Caco-2 (cell line): ENCODE data around the gene TTC28. TPM values are rescaled to one million over a fixed set of nuclear protein-coding genes. Genes with fewer than 3 reads are reported as not detected.
"Not testable (repeated sequence)": the region's sequence is repeated elsewhere in the genome, so short reads cannot be mapped to it uniquely, and the experiment has no call there.

ENCODE experiments used
- BruUV-seq: library from RNA; stranded (reverse); fragments of 400-500 nt; replicated peaks from 2 replicates; lab custom pipeline; 2021; lab: Mats Ljungman, UMichigan
- CTCF ChIA-PET: fragments of 300-600 bp; sonication (Branson Sonifier 250); formaldehyde crosslinking; loops from one replicate; lab custom pipeline; 2022; ENCODE audit warnings: antibody characterized with exemption; lab: Charles Lee
- POLR2A ChIA-PET: fragments of 300-600 bp; sonication (Branson Sonifier 250); formaldehyde crosslinking; loops from one replicate; lab custom pipeline; 2022; ENCODE audit warnings: antibody characterized with exemption; lab: Charles Lee
- DNase-seq, 2 experiments: peaks; one replicate each; pipeline versions ENCODE4 v3.0.0 to v3.0.0-alpha.2; 2020 to 2022
- H3K27me3 ChIP-seq: replicated peaks from 2 replicates; pipeline ENCODE4 v1.6.0; 2011; ENCODE audit warnings: low read length; ENCODE audit not compliant: control insufficient read depth, insufficient read depth
- H3K36me3 ChIP-seq: 2 replicates; pipeline ENCODE4 v1.5.1; 2011; ENCODE audit warnings: low read length; ENCODE audit not compliant: control insufficient read depth, insufficient read depth
- H3K4me1 ChIP-seq: fragments of 250-450 bp; sonication (Bioruptor Pico); 2 replicates; pipeline ENCODE4 v1.5.1; 2020; ENCODE audit warnings: mild to moderate bottlenecking
- H3K4me3 ChIP-seq: 2 replicates; pipeline ENCODE4 v1.5.1; 2011; ENCODE audit warnings: low read depth, mild to moderate bottlenecking, control low read depth, low read length
- H3K9me3 ChIP-seq: fragments of 250-450 bp; sonication (Bioruptor Pico); 2 replicates; pipeline ENCODE4 v1.5.1; 2020; ENCODE audit warnings: mild to moderate bottlenecking, moderate library complexity
- H3K27ac Mint-ChIP-seq: one replicate; pipeline ENCODE4 v1.8.0; 2022; ENCODE audit warnings: mixed read lengths; ENCODE audit not compliant: unreplicated experiment
- H3K27me3 Mint-ChIP-seq: one replicate; pipeline ENCODE4 v1.8.0; 2022; ENCODE audit warnings: mixed read lengths; ENCODE audit not compliant: insufficient read depth, unreplicated experiment
- H3K36me3 Mint-ChIP-seq: one replicate; pipeline ENCODE4 v1.8.0; 2022; ENCODE audit warnings: mild to moderate bottlenecking, mixed read lengths; ENCODE audit not compliant: insufficient read depth, unreplicated experiment
- H3K4me1 Mint-ChIP-seq: one replicate; pipeline ENCODE4 v1.8.0; 2022; ENCODE audit warnings: low read depth, mixed read lengths; ENCODE audit not compliant: unreplicated experiment
- H3K4me3 Mint-ChIP-seq: one replicate; pipeline ENCODE4 v1.8.0; 2022; ENCODE audit warnings: mild to moderate bottlenecking, moderate library complexity, mixed read lengths; ENCODE audit not compliant: unreplicated experiment
- H3K9me3 Mint-ChIP-seq: one replicate; pipeline ENCODE4 v1.8.0; 2022; ENCODE audit warnings: mixed read lengths; ENCODE audit not compliant: unreplicated experiment
- intact Hi-C: fragments of 100-400 bp; cut with micrococcal nuclease; formaldehyde crosslinking; loops from one replicate; pipeline ENCODE4 v1.10.0; 2022; ENCODE audit not compliant: unreplicated experiment
- total RNA-seq: library from RNA; stranded (reverse); gene quantifications from 2 replicates; pipeline ENCODE4 v1.2.3, GENCODE V29; 2022
- TF ChIP-seq, protein P1 (sequence below), 2 experiments: fragments of 200-600 bp in 1 of 2; IDR thresholded peaks; 1 replicate in 1 of 2; 2 replicates in 1 of 2; pipeline versions ENCODE4 v1.5.1 to v1.8.0; 2011 to 2022; ENCODE audit warnings: antibody characterized with exemption in 1 of 2, control low read depth in 1 of 2, inconsistent platforms in 1 of 2, low read depth in 1 of 2, low read length in 1 of 2, mild to moderate bottlenecking in 1 of 2, moderate library complexity in 1 of 2; ENCODE audit not compliant: insufficient read depth in 1 of 2, severe bottlenecking in 1 of 2, unreplicated experiment in 1 of 2

Gene TTC28
- total RNA-seq, 1 experiment from 2014 or later: 12.0 TPM

DNA sequence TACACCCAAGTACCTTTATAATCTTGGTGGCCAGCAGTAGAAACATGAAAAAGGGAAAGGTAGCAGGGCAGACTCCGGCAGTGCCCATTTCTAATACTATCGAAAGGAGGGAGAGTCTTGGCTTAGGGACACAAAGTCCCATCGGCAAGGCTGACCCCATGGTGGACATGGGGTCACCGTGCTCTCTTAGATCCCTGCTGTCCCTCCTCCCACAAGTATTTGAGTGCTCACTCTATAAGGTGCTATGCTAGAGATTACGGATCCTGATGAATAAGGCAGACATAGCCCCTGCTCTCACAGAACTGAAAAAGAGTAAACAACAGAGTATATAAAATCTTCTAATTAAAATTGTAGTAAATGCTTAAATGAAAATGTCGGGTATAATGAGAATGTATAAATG is 588.2 kb downstream of the TTC28 start:
- Histone ChIP-seq H3K27me3 (no peaks in the 10 kb centered on the region), H3K9me3 (no peaks in the 10 kb centered on the region), H3K36me3 (no peaks in the 10 kb centered on the region), H3K4me3 (no peak overlapping the region), H3K4me1 (no peaks in the 10 kb centered on the region)
- H3K9me3 Mint-ChIP-seq: no peaks in the 10 kb centered on the region
- ChIA-PET POLR2A (no interaction called here), CTCF (no interaction called here)
- TF ChIP-seq, protein P1, sequence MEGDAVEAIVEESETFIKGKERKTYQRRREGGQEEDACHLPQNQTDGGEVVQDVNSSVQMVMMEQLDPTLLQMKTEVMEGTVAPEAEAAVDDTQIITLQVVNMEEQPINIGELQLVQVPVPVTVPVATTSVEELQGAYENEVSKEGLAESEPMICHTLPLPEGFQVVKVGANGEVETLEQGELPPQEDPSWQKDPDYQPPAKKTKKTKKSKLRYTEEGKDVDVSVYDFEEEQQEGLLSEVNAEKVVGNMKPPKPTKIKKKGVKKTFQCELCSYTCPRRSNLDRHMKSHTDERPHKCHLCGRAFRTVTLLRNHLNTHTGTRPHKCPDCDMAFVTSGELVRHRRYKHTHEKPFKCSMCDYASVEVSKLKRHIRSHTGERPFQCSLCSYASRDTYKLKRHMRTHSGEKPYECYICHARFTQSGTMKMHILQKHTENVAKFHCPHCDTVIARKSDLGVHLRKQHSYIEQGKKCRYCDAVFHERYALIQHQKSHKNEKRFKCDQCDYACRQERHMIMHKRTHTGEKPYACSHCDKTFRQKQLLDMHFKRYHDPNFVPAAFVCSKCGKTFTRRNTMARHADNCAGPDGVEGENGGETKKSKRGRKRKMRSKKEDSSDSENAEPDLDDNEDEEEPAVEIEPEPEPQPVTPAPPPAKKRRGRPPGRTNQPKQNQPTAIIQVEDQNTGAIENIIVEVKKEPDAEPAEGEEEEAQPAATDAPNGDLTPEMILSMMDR (IDR thresholded peaks at IDR 0.05; ENCODE audit: insufficient read depth in 1 of 2, low read depth in 1 of 2, low read length in 1 of 2, severe bottlenecking in 1 of 2, unreplicated experiment in 1 of 2): no peak
- intact Hi-C loops: no loop called here
- H3K27me3 Mint-ChIP-seq: no peaks in the 10 kb centered on the region
- no peak overlapping the region for H3K4me3 Mint-ChIP-seq
- H3K27ac Mint-ChIP-seq: no peak overlapping the region
- H3K4me1 Mint-ChIP-seq: no peaks in the 10 kb centered on the region
- no peak for DNase-seq
- no TSS peak for BruUV-seq
- no peaks in the 10 kb centered on the region for H3K36me3 Mint-ChIP-seq

DNA sequence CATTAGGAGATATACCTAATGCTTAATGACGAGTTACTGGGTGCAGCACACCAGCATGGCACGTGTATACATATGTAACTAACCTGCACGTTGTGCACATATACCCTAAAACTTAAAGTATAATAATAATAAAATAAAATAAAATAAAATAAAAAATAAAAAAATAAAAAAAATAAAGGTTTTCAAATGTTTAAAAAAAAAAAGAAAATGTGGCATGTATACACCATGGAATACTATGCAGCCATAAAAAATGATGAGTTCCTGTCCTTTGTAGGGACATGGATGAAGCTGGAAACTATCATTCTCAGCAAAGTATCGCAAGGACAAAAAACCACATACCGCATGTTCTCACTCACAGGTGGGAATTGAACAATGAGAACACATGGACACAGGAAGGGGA is 590.1 kb downstream of the TTC28 start:
- H3K27me3 Mint-ChIP-seq, H3K4me3 ChIP-seq, H3K36me3 ChIP-seq, H3K27ac Mint-ChIP-seq, DNase-seq, H3K36me3 Mint-ChIP-seq, H3K4me3 Mint-ChIP-seq, H3K27me3 ChIP-seq, CTCF ChIA-PET, H3K9me3 ChIP-seq, H3K9me3 Mint-ChIP-seq, H3K4me1 ChIP-seq, BruUV-seq, intact Hi-C loops, H3K4me1 Mint-ChIP-seq, POLR2A ChIA-PET: not testable (repeated sequence)

DNA sequence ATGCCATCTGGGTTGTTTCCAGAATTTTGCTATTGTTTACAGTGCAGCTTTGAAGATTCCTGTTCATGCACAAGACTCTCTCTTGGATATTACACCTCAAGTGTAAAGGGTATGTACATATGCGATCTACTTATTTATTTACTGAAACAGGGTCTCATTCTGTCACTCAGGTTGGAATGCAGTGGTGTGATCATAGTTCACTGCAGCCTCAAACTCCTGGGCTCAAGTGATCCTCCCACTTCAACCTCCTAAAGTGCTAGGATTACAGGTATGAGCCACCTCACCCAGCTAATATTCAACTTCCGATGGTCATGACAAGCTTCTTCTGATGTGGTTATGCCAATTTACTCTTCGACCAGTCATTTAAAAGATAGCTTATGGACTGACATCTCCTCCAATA is 602.5 kb downstream of the TTC28 start:
- H3K27me3 ChIP-seq: no peaks in the 10 kb centered on the region
- no peaks in the 10 kb centered on the region for H3K27me3 Mint-ChIP-seq
- H3K4me1 ChIP-seq: peaks cover 13% of the 10 kb centered on the region; the same call in 1 of the 2 replicates
- TF ChIP-seq, protein P1 (IDR thresholded peaks at IDR 0.05; ENCODE audit: insufficient read depth in 1 of 2, low read depth in 1 of 2, low read length in 1 of 2, severe bottlenecking in 1 of 2, unreplicated experiment in 1 of 2): no peak
- no peak overlapping the region for H3K4me3 Mint-ChIP-seq
- H3K27ac Mint-ChIP-seq: no peak overlapping the region
- no peaks in the 10 kb centered on the region for H3K9me3 Mint-ChIP-seq
- H3K9me3 ChIP-seq: no peaks in the 10 kb centered on the region
- CTCF ChIA-PET: no interaction called here
- H3K36me3 Mint-ChIP-seq: no peaks in the 10 kb centered on the region
- BruUV-seq: no TSS peak
- no peak for DNase-seq
- H3K4me3 ChIP-seq: no peak overlapping the region
- no peaks in the 10 kb centered on the region for H3K36me3 ChIP-seq
- no peaks in the 10 kb centered on the region for H3K4me1 Mint-ChIP-seq
- intact Hi-C loops: no loop called here
- POLR2A ChIA-PET: no interaction called here
